WTC11 (cell line): Measurements from ENCODE around the gene TIMM50.

Source experiments
- CREM ChIP-seq: sonication (generic); formaldehyde crosslinking; IDR thresholded peaks from 2 replicates; pipeline ENCODE4 v1.8.1; 2022; ENCODE audit warnings: mild to moderate bottlenecking, missing genetic modification reagents, moderate library complexity
- JUN ChIP-seq: sonication (generic); formaldehyde crosslinking; IDR thresholded peaks from 2 replicates; pipeline ENCODE4 v1.8.0; 2023; ENCODE audit warnings: mild to moderate bottlenecking, missing genetic modification reagents
- KAT7 ChIP-seq: sonication (generic); formaldehyde crosslinking; IDR thresholded peaks from 2 replicates; pipeline ENCODE4 v1.8.1; 2023; ENCODE audit warnings: missing genetic modification reagents, mild to moderate bottlenecking, borderline replicate concordance
- NFATC4 ChIP-seq: fragments of 250-450 bp; sonication (Bioruptor Pico); IDR thresholded peaks from 2 replicates; pipeline ENCODE4 v1.9.0; 2021; ENCODE audit warnings: mild to moderate bottlenecking
- NFE2L1 ChIP-seq: sonication (generic); formaldehyde crosslinking; IDR thresholded peaks from 2 replicates; pipeline ENCODE4 v1.8.1; 2023; ENCODE audit warnings: missing genetic modification reagents
- ZNF121 ChIP-seq: sonication (generic); formaldehyde crosslinking; IDR thresholded peaks from 2 replicates; pipeline ENCODE4 v1.8.0; 2023; ENCODE audit warnings: missing genetic modification reagents
- ZNF317 ChIP-seq: sonication (generic); formaldehyde crosslinking; IDR thresholded peaks from 2 replicates; pipeline ENCODE4 v1.8.1; 2023; ENCODE audit warnings: low read depth, mild to moderate bottlenecking, moderate library complexity, missing genetic modification reagents, borderline replicate concordance
- TF ChIP-seq, protein P1 (sequence below): fragments of 250-450 bp; sonication (Bioruptor Pico); IDR thresholded peaks from 2 replicates; pipeline ENCODE4 v1.9.0; 2021; ENCODE audit warnings: mild to moderate bottlenecking
- TF ChIP-seq, protein P2 (sequence below): fragments of 200-600 bp; IDR thresholded peaks from 2 replicates; pipeline ENCODE4 v1.8.0; 2022; ENCODE audit warnings: antibody characterized with exemption
- TF ChIP-seq, protein P3 (sequence below): sonication (generic); formaldehyde crosslinking; IDR thresholded peaks from 2 replicates; pipeline ENCODE4 v1.8.1; 2023; ENCODE audit warnings: mild to moderate bottlenecking, missing genetic modification reagents, moderate library complexity
- TF ChIP-seq, protein P4 (sequence below): sonication (generic); formaldehyde crosslinking; IDR thresholded peaks from 2 replicates; pipeline ENCODE4 v1.8.0; 2022; ENCODE audit warnings: mild to moderate bottlenecking, missing genetic modification reagents
- TF ChIP-seq, protein P5 (sequence below): fragments of 250-450 bp; sonication (Bioruptor Pico); IDR thresholded peaks from 2 replicates; pipeline ENCODE4 v1.9.0; 2021; ENCODE audit warnings: mild to moderate bottlenecking

DNA sequence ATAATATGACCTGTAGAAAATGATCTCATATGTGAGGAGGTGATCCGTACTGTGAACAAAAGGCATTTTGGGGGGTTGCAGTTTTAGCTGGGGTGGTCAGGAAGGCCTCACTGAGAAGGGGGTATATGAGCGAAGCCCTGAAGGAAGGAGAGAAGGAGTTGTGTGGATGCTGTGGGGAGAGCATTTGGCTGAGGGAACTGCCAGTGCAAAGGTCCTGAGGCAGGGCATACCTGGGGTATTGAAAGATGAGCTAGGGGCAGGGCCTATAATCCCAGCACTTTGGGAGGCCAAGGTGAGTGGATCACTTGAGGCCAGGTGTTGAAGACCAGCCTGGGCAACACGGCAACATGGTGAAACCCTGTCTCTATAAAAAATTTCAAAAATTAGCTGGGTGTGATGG lies 36.8 kb downstream of the TIMM50 start:
- TF ChIP-seq, protein P1, sequence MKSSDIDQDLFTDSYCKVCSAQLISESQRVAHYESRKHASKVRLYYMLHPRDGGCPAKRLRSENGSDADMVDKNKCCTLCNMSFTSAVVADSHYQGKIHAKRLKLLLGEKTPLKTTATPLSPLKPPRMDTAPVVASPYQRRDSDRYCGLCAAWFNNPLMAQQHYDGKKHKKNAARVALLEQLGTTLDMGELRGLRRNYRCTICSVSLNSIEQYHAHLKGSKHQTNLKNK (CRISPR knock-in tag), result no peak
- TF ChIP-seq JUN (CRISPR knock-in tag) (no peak), NFATC4 (no peak), ZNF317 (CRISPR knock-in tag) (no peak), CREM (CRISPR knock-in tag) (no peak), NFE2L1 (no peak), ZNF121 (0 out of 2 replicates have a peak, but pooled peaks have one; percentile 5), KAT7 (no peak)
- TF ChIP-seq, protein P2, sequence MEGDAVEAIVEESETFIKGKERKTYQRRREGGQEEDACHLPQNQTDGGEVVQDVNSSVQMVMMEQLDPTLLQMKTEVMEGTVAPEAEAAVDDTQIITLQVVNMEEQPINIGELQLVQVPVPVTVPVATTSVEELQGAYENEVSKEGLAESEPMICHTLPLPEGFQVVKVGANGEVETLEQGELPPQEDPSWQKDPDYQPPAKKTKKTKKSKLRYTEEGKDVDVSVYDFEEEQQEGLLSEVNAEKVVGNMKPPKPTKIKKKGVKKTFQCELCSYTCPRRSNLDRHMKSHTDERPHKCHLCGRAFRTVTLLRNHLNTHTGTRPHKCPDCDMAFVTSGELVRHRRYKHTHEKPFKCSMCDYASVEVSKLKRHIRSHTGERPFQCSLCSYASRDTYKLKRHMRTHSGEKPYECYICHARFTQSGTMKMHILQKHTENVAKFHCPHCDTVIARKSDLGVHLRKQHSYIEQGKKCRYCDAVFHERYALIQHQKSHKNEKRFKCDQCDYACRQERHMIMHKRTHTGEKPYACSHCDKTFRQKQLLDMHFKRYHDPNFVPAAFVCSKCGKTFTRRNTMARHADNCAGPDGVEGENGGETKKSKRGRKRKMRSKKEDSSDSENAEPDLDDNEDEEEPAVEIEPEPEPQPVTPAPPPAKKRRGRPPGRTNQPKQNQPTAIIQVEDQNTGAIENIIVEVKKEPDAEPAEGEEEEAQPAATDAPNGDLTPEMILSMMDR, result no peak
- TF ChIP-seq, protein P3, sequence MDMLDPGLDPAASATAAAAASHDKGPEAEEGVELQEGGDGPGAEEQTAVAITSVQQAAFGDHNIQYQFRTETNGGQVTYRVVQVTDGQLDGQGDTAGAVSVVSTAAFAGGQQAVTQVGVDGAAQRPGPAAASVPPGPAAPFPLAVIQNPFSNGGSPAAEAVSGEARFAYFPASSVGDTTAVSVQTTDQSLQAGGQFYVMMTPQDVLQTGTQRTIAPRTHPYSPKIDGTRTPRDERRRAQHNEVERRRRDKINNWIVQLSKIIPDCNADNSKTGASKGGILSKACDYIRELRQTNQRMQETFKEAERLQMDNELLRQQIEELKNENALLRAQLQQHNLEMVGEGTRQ, result no peak
- TF ChIP-seq, protein P4, sequence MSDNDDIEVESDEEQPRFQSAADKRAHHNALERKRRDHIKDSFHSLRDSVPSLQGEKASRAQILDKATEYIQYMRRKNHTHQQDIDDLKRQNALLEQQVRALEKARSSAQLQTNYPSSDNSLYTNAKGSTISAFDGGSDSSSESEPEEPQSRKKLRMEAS (CRISPR knock-in tag), result no peak
- TF ChIP-seq, protein P5, sequence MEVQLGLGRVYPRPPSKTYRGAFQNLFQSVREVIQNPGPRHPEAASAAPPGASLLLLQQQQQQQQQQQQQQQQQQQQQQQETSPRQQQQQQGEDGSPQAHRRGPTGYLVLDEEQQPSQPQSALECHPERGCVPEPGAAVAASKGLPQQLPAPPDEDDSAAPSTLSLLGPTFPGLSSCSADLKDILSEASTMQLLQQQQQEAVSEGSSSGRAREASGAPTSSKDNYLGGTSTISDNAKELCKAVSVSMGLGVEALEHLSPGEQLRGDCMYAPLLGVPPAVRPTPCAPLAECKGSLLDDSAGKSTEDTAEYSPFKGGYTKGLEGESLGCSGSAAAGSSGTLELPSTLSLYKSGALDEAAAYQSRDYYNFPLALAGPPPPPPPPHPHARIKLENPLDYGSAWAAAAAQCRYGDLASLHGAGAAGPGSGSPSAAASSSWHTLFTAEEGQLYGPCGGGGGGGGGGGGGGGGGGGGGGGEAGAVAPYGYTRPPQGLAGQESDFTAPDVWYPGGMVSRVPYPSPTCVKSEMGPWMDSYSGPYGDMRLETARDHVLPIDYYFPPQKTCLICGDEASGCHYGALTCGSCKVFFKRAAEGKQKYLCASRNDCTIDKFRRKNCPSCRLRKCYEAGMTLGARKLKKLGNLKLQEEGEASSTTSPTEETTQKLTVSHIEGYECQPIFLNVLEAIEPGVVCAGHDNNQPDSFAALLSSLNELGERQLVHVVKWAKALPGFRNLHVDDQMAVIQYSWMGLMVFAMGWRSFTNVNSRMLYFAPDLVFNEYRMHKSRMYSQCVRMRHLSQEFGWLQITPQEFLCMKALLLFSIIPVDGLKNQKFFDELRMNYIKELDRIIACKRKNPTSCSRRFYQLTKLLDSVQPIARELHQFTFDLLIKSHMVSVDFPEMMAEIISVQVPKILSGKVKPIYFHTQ, result no peak
